GM18505 (cell line): ENCODE measurements around the gene F7.

Experiments
- ATAC-seq: cut with Tn5 transposase; IDR thresholded peaks from one replicate; pipeline ENCODE4 v1.9.1; 2021; ENCODE audit not compliant: unreplicated experiment
- POLR2A ChIP-seq: IDR thresholded peaks from 4 replicates; pipeline ENCODE4 v1.6.1; 2011; ENCODE audit warnings: borderline replicate concordance; ENCODE audit not compliant: insufficient read depth, insufficient read length; ENCODE audit errors: extremely low read depth

The F7 gene

GRCh38 chr13:113124211-113124970 lies 18.8 kb downstream of the F7 start:
- ATAC-seq: no peak
- TF ChIP-seq POLR2A: no peak

- ATAC-seq: no peak
Observed at GRCh38 chr13:113125506-113126264, 20.1 kb downstream of the F7 start.

GRCh38 chr13:113126265-113127150 lies 20.9 kb downstream of the F7 start:
- no peak for TF ChIP-seq POLR2A
- ATAC-seq: no peak

More at GRCh38 chr13:113125506-113126264, 20.1 kb downstream of the F7 start:
- TF ChIP-seq POLR2A: no peak

DNA sequence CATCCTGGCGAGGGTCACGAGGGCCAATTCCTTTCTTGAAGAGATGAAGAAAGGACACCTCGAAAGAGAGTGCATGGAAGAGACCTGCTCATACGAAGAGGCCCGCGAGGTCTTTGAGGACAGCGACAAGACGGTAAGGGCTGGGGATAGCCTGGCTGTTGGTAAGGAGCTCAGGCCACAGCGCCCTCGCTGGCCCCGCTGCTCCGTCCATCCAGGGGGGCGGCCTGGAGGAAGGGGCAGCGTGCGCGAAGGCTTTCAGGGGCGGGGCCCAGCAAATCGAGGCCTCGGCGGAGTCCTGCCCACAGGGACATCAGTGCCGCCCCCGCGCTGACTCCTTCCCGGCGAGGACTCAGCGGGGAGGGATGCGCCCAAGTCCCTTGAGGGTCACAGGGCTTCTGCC lies 23.9 kb downstream of the F7 start:
- TF ChIP-seq POLR2A: no peak
- ATAC-seq: no peak

DNA sequence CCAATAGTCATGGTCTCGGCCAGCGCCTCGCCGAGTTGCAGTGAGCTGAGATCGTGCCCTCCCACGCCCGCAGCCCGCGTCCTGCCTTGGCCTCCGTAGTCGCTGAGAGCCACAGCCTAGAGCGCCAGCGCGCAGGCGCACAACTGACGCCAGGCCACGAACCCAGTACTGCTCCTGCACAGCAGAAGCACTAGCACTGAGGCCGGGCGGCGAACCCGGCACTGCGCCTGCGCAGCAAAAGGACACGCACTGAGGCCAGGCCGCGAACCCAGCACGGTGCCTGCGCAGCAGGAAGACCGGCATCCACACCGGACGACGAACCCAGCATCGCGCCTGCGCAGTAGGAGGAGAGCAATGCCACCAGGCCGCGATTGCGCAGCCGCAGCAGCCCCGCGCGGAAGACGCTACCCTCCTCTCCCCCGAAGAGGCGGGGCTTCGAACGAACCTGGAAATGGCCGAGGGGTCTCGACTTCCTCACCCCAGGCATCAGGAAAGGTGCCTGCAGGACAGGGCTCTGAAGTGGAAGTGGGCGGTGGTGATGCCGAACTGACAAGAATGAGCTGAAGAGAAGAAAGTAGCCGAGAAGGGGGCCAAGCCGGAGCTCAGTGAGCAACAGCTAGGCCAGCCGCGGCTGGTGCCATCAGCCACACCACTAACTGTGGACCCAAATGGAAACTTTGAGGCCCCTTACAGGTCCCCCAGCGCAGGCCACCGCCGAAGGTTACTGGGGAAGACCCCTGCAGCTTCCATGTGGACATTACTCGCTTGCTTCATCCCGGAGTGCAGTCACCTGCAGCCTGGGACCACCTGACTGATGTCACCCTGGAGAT lies 24.5 kb downstream of the F7 start:
- no peak for TF ChIP-seq POLR2A
- no peak for ATAC-seq

- no peak for ATAC-seq
- TF ChIP-seq POLR2A: no peak
Observed at GRCh38 chr13:113135281-113135760, 29.7 kb downstream of the F7 start.

DNA sequence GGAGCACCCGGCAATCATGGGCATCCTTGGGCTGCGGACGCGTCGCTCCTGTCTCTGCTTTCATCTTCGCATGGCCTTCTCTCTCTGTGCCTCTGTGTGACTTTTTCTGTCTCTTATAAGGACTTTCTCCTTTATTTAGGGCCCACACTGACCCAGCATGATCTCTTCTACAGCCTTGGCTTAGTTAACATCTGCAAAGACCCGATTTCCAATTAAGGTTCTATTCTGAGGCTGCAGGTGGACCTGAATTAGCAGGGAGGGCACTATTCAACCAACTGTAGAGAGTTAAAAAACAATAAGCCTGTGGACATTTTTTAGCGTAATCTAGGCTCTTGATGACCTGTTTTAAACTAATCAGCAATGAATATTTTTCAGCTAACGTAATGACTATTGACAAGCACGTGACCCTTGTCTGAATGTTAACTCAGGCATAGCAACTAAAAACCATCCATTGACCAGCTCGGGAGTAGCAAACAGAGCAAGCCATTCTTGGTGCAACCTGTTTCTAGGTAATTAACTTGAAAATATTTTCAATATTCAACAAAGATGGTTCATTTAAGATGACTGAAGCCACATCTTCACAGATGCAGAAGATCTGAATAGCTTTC lies 32.2 kb downstream of the F7 start:
- no peak for ATAC-seq
- no peak for TF ChIP-seq POLR2A

GRCh38 chr13:113138792-113139551 lies 33.4 kb downstream of the F7 start:
- no peak for ATAC-seq
- TF ChIP-seq POLR2A: no peak

DNA sequence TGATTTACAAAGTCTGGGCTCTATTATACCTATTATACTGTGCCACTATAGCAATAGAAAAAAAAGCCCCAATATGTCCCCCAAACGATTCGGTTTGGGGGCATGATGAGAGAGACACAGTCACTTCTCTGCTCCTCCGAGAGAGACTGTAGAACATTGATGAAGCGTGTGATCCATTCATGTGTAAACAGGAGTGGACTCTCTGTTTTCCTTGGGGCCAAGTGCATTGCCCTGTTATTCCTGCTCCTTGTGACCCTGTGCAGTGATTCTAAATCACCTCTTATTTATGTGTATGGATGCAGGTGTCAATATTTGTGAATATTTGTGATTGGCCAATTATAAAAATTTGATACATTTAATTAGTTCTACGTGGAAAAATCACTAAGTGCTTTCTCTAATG lies 34.0 kb downstream of the F7 start:
- TF ChIP-seq POLR2A: no peak

DNA sequence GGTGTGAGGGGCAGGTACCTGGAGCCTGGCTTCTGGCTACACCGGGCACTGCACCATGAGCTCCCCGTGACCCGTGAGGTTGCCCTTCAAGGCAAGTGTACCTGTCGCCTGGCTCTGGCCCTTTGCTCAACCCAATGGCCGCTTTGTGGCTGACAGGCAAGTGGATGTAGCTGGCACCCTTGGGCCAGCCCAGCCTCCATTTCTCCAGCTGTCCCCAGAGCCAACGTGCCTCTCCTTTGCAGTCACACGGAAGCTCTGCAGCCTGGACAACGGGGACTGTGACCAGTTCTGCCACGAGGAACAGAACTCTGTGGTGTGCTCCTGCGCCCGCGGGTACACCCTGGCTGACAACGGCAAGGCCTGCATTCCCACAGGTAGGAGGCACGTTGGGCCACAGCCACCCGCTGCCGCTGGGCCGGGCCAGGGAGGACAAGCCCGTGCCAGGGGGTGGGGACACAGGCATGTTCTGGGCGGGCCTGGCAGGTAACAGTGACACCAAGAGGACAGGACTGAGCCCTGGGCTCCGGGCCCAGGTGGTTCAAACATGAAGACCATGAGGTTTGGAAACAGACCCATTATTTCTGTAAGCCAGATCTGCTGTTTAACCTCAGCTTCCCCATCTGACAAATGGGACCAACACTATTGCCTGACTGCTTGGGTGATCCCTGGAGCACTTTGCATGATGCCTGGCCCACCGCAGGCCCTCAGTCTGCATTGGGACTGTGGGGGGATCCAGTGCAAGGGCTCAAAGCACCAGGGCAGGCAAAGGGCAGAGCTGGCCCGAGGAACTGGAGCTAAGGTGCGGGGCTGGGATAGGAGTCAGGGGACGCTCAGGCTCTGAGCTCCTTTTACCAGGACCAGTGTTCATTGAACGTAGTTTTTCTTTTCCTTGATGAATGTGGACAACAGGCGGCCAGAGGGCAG lies 35.3 kb downstream of the F7 start:
- ATAC-seq: no peak
- TF ChIP-seq POLR2A: no peak

More for the DNA sequence above, 34.0 kb downstream of the F7 start:
- ATAC-seq: no peak

DNA sequence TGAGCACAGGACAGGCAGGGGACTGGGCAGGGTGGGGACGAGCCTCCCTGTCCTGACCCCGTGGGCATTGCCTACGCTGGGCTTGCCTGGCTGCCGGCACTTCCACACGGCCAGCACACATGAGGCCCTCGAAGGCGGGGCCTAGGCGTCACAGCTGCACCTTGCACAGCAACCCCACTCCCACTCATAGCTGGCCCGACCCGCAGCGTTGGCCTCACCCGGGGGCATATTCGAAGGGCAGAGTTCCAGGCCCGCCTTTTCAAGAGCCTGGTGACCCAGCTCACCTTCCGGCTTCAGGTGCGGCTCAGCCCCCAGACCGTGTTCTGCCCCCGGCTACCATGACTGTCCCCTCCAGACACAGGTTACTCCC lies 36.0 kb downstream of the F7 start:
- TF ChIP-seq POLR2A: no peak
- ATAC-seq: no peak

DNA sequence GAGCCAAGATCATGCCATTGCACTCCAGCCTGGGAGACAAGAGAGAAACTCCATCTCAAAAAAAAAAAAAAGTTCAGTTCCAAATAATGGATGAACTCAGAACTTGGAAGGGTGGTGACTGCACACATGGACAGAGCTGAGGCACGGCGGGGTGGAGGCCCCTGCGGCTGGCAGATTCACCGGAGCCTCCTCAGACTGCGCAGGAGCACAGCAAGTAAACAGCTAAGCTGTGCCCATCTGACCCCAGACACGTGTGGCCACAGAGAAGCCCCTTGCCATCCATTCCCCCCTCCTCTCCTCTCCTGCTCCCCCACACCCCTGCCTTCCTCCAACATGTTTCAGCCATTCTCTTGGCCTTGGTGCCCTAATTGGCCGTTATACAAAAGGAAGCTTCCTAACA lies 37.3 kb downstream of the F7 start:
- no peak for ATAC-seq
- no peak for TF ChIP-seq POLR2A
